HG03045 (cell line): Measurements from ENCODE around the gene SLC25A29.
"Not testable (repeated sequence)": the region's sequence is repeated elsewhere in the genome, so short reads cannot be mapped to it uniquely, and the experiment has no call there.

ENCODE experiments used
- ATAC-seq: cut with Tn5 transposase; IDR thresholded peaks from one replicate; pipeline ENCODE4 v1.9.1; 2021; ENCODE audit warnings: mild to moderate bottlenecking, moderate library complexity; ENCODE audit not compliant: unreplicated experiment

SLC25A29 gene

GRCh38 chr14:100306101-100306997, at the start of gene SLC25A29:
TSS of gene SLC25A29 (minus strand) at chr14:100306444. CDS start at chr14:100306232, 212 bp downstream.
- ATAC-seq = peak; percentile 85

GRCh38 chr14:100350986-100351385, 44.7 kb upstream of the SLC25A29 start:
- ATAC-seq = no peak

GRCh38 chr14:100350276-100350926, 44.2 kb upstream of the SLC25A29 start:
- ATAC-seq = no peak

GRCh38 chr14:100348784-100349685, 42.8 kb upstream of the SLC25A29 start:
- ATAC-seq = no peak

- no peak for ATAC-seq
Measured at GRCh38 chr14:100348253-100348729, 42.0 kb upstream of the SLC25A29 start.

- no peak for ATAC-seq
Measured at GRCh38 chr14:100346306-100347091, 40.3 kb upstream of the SLC25A29 start.

GRCh38 chr14:100345711-100346110, 39.5 kb upstream of the SLC25A29 start:
- ATAC-seq = no peak

- ATAC-seq = not testable (repeated sequence)
Measured at GRCh38 chr14:100344657-100345056, 38.4 kb upstream of the SLC25A29 start.

GRCh38 chr14:100342826-100343225, 36.6 kb upstream of the SLC25A29 start:
- not testable (repeated sequence) for ATAC-seq

- no peak for ATAC-seq
Measured at GRCh38 chr14:100342195-100342594, 36.0 kb upstream of the SLC25A29 start.

GRCh38 chr14:100341301-100342031, 35.2 kb upstream of the SLC25A29 start:
- no peak for ATAC-seq

- ATAC-seq = no peak
Measured at GRCh38 chr14:100340423-100340813, 34.2 kb upstream of the SLC25A29 start.

GRCh38 chr14:100339766-100340422, 33.6 kb upstream of the SLC25A29 start:
- no peak for ATAC-seq

GRCh38 chr14:100336618-100337530, 30.6 kb upstream of the SLC25A29 start:
- ATAC-seq = no peak

- ATAC-seq = no peak
Measured at GRCh38 chr14:100334904-100335303, 28.7 kb upstream of the SLC25A29 start.

GRCh38 chr14:100333827-100334226, 27.6 kb upstream of the SLC25A29 start:
- ATAC-seq = no peak

- no peak for ATAC-seq
Measured at GRCh38 chr14:100333311-100333710, 27.1 kb upstream of the SLC25A29 start.

GRCh38 chr14:100332797-100333196, 26.6 kb upstream of the SLC25A29 start:
- no peak for ATAC-seq
